ELF-1 (cell line): ENCODE data around the gene PCDH12.
"Not testable (repeated sequence)": the region's sequence is repeated elsewhere in the genome, so short reads cannot be mapped to it uniquely, and the experiment has no call there.

Experiments used
- DNase-seq: peaks from one replicate; pipeline ENCODE4 v3.0.0-alpha.2; 2016; ENCODE audit warnings: low read depth, low spot score

The PCDH12 gene

DNA sequence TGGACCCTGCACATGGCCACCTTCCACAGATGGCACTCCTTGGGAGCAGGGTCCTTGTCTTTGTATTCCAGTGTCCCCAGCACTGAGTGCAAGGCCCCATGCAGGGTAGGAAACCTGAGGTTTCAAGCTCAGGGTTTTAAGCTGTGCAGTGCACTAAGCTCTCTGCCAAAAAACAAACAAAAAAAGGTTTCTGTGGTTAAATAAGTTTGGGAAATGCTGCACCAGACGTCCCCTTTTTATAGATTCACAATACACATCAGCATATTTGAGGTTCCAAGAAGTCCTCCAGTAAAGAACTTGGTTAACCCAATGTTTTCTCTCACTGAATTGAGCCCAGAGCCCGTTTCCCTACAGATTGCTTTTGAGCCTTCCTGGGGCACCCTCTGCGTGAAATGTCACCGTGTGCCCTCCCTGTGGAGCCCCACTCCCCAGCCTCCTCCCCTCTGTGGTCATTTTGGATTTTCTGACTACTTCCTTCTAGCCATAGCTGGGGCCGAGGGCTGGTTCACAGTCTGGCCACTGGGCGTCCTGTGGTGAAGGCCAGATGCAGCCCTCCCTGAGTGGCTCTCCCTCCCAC is 17.2 kb downstream of the PCDH12 start:
- DNase-seq = no peak

DNA sequence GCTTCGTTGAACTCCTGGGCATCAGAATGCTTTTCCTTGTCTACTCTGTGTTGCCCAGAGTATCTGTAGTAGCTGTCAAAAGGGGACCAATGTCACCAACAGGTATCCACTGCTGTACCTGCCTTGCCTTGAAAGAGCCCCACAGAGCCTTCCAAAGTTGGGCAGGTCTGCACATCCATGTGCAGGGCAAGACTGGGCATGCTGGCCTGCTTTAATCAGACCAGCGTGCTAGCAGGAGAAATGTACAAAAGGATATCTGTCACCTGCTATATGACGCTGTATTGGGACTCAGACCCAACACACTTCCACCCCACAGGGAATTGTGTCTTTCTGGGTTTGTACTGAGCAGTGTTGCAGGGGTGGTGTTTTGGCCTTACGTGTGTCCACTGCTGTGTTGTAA is 22.5 kb downstream of the PCDH12 start:
- DNase-seq = no peak

DNA sequence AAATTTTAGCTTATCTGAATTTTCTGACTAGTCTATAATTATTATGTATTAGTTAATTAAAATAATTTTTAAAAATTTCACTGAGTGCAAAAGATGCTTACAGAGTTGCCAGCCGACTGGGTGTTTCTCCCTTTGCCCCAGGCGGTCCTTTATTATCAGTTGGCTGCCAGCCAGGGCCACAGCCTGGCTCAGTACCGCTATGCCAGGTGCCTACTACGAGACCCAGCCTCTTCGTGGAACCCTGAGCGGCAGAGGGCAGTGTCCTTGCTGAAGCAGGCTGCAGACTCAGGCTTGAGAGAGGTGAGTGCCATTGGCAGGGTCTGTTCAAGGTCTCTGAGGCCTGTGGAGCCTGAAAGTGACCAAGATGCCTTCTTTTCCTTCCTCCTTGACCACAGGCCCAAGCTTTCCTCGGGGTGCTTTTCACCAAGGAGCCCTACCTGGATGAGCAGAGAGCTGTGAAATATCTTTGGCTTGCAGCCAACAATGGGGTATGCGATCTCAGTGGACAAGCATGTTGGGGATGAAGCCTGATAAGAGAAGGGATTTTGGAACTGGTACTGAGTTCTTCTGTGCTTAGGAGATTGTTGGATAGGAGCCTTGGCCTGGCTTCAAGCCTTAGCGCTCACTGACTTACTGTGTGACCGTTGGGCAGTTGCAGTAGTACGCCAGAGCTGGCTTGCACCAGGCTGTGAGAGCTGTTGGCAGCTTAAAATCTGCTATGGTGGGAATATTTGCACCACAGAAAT is 23.7 kb downstream of the PCDH12 start:
- DNase-seq = no peak

DNA sequence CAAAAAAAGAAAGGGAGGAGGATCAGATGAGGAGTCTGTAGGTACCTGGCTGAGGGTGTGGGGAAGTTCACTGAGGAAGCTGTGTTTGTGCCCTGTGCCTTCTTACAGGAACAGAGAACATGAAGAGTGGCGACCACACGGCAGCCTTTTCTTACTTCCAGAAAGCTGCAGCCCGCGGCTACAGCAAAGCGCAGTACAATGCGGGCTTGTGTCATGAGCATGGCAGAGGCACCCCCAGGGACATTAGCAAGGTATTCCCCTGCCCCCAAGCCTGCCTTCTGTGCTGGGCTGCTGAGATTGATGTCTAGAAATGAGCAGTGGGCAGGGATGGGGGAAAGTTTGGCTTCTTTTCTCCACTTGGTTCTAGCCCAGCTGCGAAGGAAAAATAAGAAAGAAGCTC is 24.9 kb downstream of the PCDH12 start:
- DNase-seq = no peak

DNA sequence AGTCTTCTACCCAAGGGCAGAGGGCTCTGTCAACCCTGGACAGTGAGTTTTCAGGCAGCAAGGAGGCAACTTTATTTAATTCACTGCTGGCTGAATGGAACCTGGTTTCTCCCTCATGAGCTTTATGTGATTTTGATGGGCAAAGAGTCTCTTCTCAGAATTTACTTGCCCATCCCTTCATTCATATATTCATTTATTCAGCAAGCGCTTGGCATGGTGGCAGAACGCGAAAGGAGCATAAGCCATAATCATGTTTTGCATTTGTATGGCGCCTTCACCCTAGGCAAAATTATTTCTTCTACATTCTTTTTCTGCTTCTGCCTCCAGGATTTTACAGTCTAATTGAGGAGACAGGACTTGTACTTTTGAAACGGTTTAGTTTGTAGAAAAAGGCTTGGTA is 26.3 kb downstream of the PCDH12 start:
- no peak for DNase-seq

DNA sequence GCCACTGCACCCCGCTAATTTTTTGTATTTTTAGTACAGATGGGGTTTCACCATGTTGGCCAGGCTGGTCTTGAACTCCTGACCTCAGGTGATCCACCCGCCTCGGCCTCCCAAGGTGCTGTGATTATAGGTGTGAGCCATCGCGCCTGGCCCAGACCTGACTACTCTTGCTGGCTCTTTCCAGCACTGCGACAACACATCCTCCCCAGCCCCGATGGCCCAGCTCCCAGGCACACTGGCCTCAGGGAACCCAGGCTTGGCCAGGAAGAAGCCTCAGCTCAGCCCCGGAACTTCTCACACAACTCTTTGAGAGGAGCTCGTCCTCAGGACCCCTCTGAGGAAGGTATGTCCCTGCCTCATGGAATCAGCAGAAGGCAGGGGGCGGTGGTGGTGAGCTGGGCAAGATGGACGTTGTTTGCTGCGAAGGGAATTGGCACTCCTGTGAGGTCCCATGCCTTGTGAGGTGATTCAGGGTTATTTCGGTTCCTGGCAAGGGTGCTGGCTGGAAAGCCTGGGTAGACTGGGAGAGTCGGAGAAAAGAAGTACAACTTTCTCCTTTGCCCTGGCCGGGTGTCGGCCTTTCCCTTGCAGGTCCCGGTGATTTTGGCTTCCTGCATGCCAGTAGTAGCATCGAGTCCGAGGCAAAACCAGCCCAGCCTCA is 28.5 kb downstream of the PCDH12 start:
- DNase-seq = no peak

DNA sequence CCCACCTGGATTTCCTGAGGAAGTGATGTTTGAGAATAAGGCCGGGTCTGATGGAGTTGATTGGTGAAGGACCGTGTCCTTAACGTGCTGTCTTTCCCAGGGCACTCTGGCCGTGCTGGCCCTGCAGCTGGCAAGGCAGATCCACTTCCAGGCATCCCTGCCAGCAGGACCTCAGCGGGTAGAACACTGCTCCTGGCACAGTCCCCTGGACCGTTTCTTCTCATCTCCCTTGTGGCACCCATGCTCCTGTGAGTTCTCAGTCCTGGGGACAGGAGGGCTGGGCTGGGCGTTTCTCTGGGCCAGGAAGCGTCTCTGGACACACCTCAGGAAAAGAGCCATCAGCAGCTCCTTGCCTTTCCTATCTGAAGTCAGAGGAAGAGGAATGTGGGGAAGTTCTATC is 30.0 kb downstream of the PCDH12 start:
- DNase-seq = no peak

DNA sequence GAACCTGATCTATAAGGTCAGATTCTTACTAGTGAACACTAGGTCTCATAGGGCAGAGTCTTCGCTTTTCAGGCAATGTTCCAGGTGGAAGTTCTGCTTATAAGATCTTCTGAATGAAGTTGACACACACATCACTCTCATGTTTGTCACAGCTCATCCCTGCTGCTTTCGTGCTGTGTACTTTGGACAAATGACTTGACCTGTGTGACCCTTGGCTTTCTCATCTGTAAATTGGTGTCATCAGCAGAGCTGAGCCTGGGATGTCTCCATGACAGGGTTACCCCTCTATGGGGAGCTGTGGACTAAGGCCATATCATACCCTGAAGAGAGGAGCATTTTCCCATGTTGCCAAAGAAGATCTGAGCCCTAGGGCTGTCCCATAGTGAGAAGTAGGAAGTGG is 31.6 kb downstream of the PCDH12 start:
- DNase-seq = no peak

DNA sequence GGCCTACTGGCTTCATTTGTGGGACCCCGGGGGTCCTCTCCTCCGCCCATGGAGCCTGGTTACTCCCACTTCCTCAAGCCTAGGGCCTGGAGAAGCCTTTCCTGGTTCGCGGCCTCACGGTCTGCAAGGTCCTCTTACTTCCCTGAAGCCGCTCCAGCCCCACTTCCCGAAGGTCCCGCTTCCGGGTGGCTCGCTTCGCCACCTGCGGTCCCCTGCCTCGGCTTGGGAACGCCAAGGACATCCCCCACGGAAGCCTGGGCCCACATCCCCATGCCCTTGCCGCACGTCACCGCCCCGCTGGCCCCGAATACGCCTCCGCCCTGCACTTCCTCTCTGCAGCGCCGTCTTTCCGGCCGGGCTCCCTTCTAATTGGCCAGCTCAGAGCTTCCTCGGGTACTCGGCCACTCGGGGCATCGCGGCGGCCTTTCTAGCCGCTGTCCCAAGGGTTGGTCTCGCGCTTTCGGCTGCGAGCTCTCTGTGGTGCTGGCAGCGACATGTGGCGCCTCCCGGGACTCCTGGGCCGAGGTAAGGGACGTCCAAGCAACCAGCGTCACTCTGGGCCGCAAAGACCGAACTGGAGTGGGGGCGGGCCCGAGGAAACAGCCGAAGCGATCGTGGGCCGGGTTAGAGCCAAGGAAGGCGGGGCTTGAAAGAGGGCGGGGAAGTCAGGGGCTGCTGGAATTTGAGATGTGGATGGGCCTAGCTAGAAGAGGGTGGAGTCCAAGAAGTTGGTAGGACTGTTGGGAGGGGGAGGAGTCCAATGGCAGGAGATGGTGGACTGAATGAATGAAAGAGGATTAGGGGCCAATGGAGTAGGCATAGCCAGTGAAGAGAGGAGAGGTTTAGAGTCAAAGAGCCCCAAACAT is 34.3 kb downstream of the PCDH12 start, which contains the start of gene DELE1:
Gene DELE1 (plus strand): TSS at position 424 of the 866 bp plus-strand sequence. CDS start 71 bp downstream, at position 495.
- peak; percentile 96 for DNase-seq

DNA sequence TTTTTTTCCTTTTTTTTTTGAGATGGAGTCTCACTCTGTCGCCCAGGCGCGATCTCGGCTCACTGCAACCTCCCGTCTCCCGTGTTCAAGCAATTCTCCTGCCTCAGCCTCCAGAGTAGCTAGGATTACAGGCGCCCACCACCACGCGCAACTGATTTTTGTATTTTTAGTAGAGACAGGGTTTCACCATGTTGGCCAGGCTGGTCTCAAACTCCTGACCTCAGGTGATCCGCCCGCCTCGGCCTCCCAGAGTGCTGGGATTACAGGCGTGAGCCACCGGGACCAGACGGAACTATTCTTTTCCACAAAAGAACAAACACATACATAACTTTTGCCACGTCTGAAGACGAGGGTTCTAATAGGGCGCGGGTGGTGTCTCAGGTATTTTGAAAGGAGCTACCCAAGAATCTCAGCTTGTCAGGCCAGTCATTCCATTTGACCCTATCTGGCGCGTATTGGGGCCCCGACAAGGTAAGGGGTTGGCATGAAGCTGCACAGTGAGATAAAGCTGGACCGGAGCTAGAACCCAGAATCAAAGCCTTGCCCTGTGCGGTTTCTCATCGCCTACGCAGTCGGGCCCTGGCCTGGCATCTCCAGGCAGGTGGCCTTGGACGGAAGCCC is 35.1 kb downstream of the PCDH12 start:
- DNase-seq = not testable (repeated sequence)

DNA sequence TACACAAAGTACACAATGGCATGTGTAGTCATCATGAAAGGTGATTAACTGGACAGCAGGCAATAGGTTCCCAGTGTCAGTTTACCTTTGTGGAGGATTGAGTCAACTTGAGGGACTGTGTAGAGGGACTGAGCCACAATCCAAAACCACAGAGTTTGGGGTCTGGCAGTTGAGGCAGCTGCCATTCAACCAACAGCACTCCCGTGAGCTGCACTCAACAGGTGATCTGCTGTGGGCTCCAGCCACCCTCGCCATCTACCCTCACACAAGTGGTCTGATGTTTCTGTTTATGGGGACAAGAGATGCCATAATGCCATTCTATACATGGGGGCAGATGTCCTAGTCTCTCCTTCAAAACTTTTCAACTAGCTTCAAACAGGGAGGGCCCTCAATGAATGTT is 37.2 kb downstream of the PCDH12 start:
- no peak for DNase-seq

DNA sequence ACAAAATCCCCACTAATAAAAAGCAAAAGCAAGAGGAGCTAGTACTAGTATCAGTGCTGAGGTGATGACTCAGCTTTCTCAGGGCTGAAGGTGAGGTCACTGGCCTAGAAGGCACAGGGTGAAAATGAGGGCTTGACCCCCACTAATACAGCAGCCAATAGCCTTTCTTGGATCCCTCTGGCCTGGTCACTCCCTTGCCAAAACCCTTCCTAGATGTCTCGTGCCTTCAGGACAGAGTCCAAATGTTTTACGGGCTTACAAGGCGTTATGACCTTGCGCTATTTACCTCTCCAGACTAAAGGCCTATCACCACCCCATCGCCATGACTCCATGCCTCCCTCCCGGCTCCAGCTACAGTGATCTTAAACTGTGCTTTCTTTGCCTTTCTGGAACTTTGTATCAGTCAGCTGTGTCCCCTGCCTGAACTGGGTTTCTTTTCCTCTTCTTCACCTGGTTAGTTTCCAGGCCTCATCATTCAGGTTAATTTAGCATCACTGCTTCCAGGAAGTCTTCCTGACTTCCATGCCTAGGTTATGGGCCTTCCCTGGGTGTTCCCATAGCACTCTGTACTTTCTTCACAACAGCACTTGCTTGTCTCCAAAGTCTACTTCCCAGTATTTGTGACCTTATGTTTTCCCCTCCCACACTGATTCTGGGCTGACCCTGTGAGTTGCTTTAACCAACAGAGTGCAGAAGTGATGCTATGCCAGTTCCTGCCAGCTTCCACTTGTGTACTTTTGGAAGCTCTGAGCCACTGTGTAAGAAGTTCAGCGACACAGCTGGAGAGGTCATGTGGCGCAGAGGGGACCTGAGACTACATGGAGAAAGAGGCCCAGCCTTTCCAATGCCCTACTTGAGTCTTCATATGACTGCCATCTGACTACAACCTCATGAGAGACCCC is 38.5 kb downstream of the PCDH12 start:
- no peak for DNase-seq

DNA sequence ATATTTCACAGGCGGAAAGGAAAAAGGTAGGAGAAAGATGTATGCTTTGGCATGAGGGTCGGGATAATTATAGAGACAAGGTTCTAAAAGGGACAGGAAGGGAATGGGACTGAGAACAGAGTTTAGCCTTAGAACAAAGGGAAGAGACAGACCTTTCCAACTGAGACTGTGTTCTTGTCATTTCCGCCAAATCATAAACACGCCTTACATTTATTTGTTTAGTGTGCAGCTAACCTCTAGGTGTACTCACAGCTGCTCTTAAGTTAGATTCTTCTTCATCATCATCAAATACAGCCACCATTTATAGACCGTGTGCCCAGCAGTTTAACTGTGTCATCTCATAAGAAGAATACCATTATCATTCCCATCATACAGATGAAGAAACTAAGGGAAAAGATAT is 40.2 kb downstream of the PCDH12 start:
- no peak for DNase-seq

DNA sequence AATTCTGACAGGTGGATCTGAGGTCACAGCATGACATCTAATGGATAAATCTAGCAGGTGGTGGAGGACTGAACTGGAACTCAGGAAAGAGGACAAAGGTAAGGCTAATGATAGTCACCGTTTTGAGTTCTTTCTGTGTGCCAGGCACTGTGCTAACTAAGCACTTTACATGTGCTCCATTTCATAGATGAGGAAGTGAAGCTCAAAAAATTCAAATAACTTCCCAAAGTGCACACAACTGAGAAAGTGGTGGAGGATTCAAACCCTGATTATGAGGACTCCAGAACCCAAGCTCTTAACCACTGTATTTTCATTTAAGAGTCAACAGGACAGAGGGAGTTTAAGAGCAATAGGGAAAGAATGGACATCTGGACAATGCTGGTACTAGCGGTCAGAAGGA is 41.5 kb downstream of the PCDH12 start:
- no peak for DNase-seq

DNA sequence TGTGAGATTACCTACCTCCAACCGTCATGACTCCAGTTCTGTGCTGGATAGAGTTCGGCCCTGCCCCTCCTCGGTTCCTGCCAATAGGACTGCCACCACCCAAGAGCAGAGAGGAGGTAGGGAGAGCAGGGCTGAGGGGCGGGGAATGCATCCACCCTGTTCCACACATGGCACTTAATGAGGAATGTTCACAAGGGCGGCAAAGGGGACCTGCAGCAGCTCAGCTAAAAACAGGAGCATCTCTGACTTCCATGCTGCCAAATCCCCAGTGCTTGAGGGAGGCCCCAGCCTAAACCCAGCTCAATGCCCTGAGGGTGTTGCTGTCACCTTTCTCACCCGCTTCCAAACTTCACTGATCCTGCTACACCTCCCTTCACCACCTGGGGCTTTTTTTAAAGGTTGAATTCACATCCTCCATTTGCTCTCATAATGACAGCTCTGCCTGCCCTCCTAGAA is 42.1 kb downstream of the PCDH12 start:
- DNase-seq = peak; percentile 95

DNA sequence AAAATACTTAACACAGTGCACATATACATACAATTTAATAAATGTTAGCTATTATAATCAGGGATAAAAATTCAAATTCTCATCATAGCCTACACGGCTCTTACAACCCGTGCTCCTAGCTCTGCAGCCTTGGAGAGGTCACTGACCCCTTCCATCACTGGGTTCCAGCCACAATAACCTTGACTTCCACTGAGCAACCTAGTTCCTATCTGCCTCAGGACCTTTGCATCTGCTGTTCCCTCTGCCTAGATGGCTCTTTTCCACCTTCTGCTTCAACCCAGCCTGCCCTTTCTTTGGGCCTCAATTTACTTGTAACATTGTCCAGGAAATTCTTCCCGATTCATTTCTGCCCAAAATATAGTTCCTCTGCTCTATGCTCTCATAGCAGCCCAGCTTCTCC is 43.2 kb downstream of the PCDH12 start:
- no peak for DNase-seq

DNA sequence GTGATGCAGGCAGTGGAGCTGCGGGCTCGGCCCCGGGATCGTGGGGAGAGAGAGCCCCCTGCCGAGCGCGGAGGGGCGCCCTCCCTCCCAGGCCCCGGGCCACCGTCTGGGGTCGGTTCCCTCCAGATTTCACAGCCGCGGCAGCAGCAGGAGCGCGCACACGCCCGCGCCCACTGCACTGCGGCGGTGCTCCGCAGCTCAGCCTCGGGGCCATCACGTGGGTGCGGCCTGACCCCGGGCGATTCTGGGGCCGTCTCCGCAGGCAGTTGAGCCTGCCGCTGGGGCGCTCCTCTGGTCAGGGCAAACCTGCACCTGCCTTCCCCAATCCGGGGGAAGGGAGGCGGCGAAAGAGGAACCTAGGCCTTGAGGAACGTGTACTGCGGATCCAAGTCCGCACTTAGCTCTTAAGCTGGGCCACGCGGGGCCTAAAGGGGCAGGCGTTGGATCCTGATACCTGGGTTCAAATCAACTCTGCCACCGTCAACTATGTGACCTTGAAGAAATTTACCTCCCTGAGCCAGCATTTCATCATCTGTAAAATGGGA is 43.7 kb downstream of the PCDH12 start:
- DNase-seq = peak; percentile 67

DNA sequence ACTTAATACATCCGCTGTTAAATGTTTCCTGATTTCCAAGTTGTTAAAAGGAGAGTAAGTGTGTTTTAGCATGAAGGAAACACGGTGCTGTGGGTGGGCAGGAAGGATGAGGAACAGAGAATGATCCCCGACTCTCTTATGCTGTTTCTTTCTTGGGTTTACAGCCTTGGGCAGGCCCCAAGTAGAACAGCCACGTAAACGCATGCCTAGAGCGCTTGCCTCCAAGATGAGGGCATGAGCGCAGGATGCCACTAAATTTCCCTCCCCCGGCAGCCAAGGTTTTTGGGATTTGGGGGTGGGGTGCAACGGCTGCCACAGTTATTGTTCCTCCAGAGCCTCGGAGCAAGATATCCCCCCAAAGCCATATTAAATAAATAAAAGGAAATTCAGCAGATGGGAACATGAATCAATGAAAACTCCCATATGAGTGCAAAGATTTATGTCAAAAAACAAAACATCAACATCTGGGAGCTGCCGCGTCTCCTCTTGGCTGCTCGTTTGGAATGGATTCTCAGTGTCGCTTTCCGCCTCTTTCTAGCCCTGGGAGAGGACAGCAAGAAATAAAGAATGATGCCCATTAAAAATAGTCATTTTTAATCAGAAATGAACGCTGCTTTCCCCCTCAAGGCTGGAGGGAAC is 44.3 kb downstream of the PCDH12 start:
- DNase-seq = no peak

DNA sequence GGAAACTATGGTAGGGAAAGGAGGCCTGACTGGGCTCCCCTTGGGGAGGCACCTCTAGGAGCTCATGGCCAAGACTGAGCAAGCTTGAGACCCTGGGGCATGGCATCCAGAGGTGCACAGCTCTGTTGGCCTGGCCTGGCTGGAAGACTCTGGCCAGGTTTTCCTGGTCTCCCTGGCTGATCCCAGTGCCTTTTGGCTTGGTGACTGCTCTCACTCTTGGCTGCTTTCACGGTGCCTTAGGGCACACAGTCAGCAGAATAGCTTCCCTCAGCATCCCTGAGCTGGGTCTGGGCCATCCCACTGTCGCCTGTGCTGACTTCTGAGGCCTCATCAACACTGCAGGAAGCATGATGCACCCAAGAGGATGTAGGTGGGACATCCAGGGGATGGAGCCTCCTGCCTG is 47.7 kb downstream of the PCDH12 start:
- peak; percentile 78 for DNase-seq

DNA sequence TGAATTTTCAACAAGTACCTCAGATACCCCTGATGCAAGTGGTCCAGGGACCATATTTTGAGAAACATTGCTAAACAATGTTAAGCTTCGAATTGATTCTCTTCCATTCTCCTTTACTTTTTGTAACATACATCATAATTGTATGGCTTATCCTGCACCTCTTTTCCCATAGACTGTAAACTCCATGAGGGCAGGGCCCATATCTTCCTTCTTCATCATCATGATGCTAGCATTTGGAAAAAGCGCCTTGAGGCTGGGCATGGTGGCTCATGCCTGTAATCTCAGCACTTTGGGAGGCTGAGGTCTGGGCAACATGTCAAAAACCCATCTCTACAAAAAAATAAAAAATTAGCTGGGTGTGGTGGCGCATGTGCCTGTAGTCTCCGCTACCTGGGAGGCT is 48.8 kb downstream of the PCDH12 start:
- no peak for DNase-seq
